Kidney (tissue), 14 donors: ENCODE results near the gene TAS1R3. TPM values are rescaled to one million over a fixed set of nuclear protein-coding genes. Genes with fewer than 3 reads are reported as not detected.

ENCODE experiments used
- DNase-seq, 5 donors: peaks; one replicate each; pipeline ENCODE4 v3.0.0-alpha.2; 2013 to 2020
- FAIRE-seq: peaks from 2 replicates; lab custom pipeline; 2012; peaks lifted over from hg19 to GRCh38; lab: Jason Lieb, UNC
- H3K27ac ChIP-seq, 2 donors: one replicate each; pipeline ENCODE4 v1.7.0; 2013; ENCODE audit warnings: low read depth in 2 of 2, low read length in 2 of 2, inconsistent platforms in 1 of 2
- H3K27me3 ChIP-seq: one replicate; pipeline ENCODE4 v1.7.1; 2013; ENCODE audit warnings: low read length, inconsistent platforms; ENCODE audit not compliant: control insufficient read depth, insufficient read depth
- H3K36me3 ChIP-seq, 3 donors: one replicate each; pipeline versions ENCODE4 v1.7.0 to v1.7.1; 2013; ENCODE audit warnings: low read length in 3 of 3, control low read depth in 1 of 3, inconsistent platforms in 1 of 3; ENCODE audit not compliant: insufficient read depth in 3 of 3, control insufficient read depth in 2 of 3
- H3K4me1 ChIP-seq, 3 donors: one replicate each; pipeline versions ENCODE4 v1.7.0 to v1.7.1; 2013; ENCODE audit warnings: low read length in 3 of 3, inconsistent platforms in 1 of 3, low read depth in 1 of 3; ENCODE audit not compliant: control insufficient read depth in 2 of 3, insufficient read depth in 2 of 3
- H3K4me3 ChIP-seq, 3 donors: one replicate each; pipeline versions ENCODE4 v1.7.0 to v1.8.1; 2013; ENCODE audit warnings: low read length in 3 of 3, control low read depth in 1 of 3, inconsistent platforms in 1 of 3
- H3K9ac ChIP-seq, 3 donors: one replicate each; pipeline versions ENCODE4 v1.7.0 to v1.7.1; 2013; ENCODE audit warnings: low read length in 3 of 3, control low read depth in 1 of 3, inconsistent platforms in 1 of 3
- H3K9me3 ChIP-seq, 3 donors: one replicate each; pipeline versions ENCODE4 v1.7.0 to v1.7.1; 2013; ENCODE audit warnings: low read length in 3 of 3, control low read depth in 1 of 3, inconsistent platforms in 1 of 3; ENCODE audit not compliant: control insufficient read depth in 2 of 3, insufficient read depth in 1 of 3
- CTCF ChIP-seq: IDR thresholded peaks from 3 replicates; pipeline ENCODE4 v1.5.1; 2012; ENCODE audit warnings: mild to moderate bottlenecking, moderate library complexity, borderline replicate concordance; ENCODE audit not compliant: insufficient read depth; ENCODE audit errors: extremely low read depth
- intact Hi-C: fragments of 100-400 bp; cut with DNase I; formaldehyde crosslinking; loops from one replicate; pipeline ENCODE4 v1.11.1; 2022
- polyA plus RNA-seq: library from polyadenylated mRNA; stranded (reverse); fragments of 350-450 nt; fragmentation: Illumina TruSeq; extraction: RNeasy Lipid Tissue Mini Kit (QIAGEN cat#74804); gene quantifications from one replicate; pipeline ENCODE4 v1.2.3, GENCODE V29; 2014; ENCODE audit warnings: low read depth, low replicate concordance; ENCODE audit not compliant: insufficient read depth
- total RNA-seq: library from RNA; stranded (reverse); fragmentation: NEBNext Ultra II Directional; extraction: Animal tissue kit (Norgen Biotek cat#: 25700); gene quantifications from one replicate; pipeline ENCODE4 v1.2.1, GENCODE V29; 2021
- donor health status: control.
- donor health status: control.
- donor health status: control.
- donor health status: control.
- donor health status: control.
- donor health status: DM: yes; HTN: yes; CAD: no.
- donor health status: Normal renal cell carcinoma (clear cell type).

TAS1R3 gene
- total and polyA plus RNA-seq, 2 donors from 2014 or later: 0.15 to 1.3 TPM

GRCh38 chr1:1304331-1305299, 26.5 kb upstream of the TAS1R3 start:
- Histone ChIP-seq H3K4me1 (peaks cover 0 to 34% (median 12%) of the 10 kb centered on the region in 3 donors), H3K27me3 (no peaks in the 10 kb centered on the region), H3K36me3 (no peaks in the 10 kb centered on the region), H3K9ac (no peak overlapping the region), H3K4me3 (peak overlapping the region in 1 of 3 donors; percentile 7), H3K27ac (peak overlapping the region; percentile 16 to 20), H3K9me3 (no peaks in the 10 kb centered on the region)
- DNase-seq (peak; percentile 77 to 93 (median 88)), FAIRE-seq (no peak)
- TF ChIP-seq CTCF: no peak
- intact Hi-C loops: no loop called here

- Histone ChIP-seq H3K4me1 (peaks cover 0 to 36% (median 12%) of the 10 kb centered on the region in 3 donors), H3K9me3 (no peaks in the 10 kb centered on the region), H3K36me3 (no peaks in the 10 kb centered on the region), H3K9ac (no peak overlapping the region), H3K4me3 (peak overlapping the region in 1 of 3 donors; percentile 71), H3K27ac (peak overlapping the region; percentile 16 to 20), H3K27me3 (no peaks in the 10 kb centered on the region)
- no peak for FAIRE-seq
- intact Hi-C loops: no loop called here
- peak; percentile 7 for TF ChIP-seq CTCF
- DNase-seq: peak in 2 of 5 donors; percentile 50 to 90
Measured at GRCh38 chr1:1305300-1306069, 25.6 kb upstream of the TAS1R3 start.

- TF ChIP-seq CTCF: no peak
Measured at GRCh38 chr1:1306070-1306660, 24.9 kb upstream of the TAS1R3 start.

More at GRCh38 chr1:1306070-1306660, 24.9 kb upstream of the TAS1R3 start:
- Histone ChIP-seq H3K27ac (no peak overlapping the region), H3K9ac (peak overlapping the region in 1 of 3 donors; percentile 13), H3K36me3 (peaks cover 0 to 2% (median 0%) of the 10 kb centered on the region in 3 donors), H3K27me3 (no peaks in the 10 kb centered on the region), H3K9me3 (no peaks in the 10 kb centered on the region), H3K4me1 (peaks cover 0 to 36% (median 12%) of the 10 kb centered on the region in 3 donors), H3K4me3 (peak overlapping the region; percentile 53 to 74 (median 71))
- intact Hi-C loops: no loop called here
- FAIRE-seq (no peak), DNase-seq (no peak)
